Liver (tissue), 9 donors: ENCODE results near the gene C1QL2. TPM values are rescaled to one million over a fixed set of nuclear protein-coding genes. Genes with fewer than 3 reads are reported as not detected.

Experiments
- DNase-seq: peaks from one replicate; pipeline ENCODE4 v3.0.0-alpha.2; 2017; ENCODE audit warnings: low spot score
- H3K27ac ChIP-seq, 2 donors: one replicate each; pipeline ENCODE4 v1.7.0; 2013; ENCODE audit warnings: inconsistent platforms in 2 of 2, low read length in 2 of 2, control low read depth in 1 of 2, low read depth in 1 of 2, mild to moderate bottlenecking in 1 of 2
- H3K27me3 ChIP-seq, 4 donors: one replicate each; pipeline versions ENCODE4 v1.6.1 to v1.7.0; 2013; ENCODE audit warnings: low read length in 3 of 4, inconsistent platforms in 1 of 4, mild to moderate bottlenecking in 1 of 4, moderate library complexity in 1 of 4; ENCODE audit not compliant: control insufficient read depth in 4 of 4, insufficient read depth in 4 of 4
- H3K36me3 ChIP-seq, 4 donors: one replicate each; pipeline versions ENCODE4 v1.6.1 to v1.7.0; 2013; ENCODE audit warnings: low read length in 3 of 4, mild to moderate bottlenecking in 3 of 4, low read depth in 1 of 4, moderate library complexity in 1 of 4; ENCODE audit not compliant: control insufficient read depth in 4 of 4, insufficient read depth in 3 of 4
- H3K4me1 ChIP-seq, 4 donors: one replicate each; pipeline versions ENCODE4 v1.6.1 to v1.7.0; 2013; ENCODE audit warnings: low read length in 3 of 4, mild to moderate bottlenecking in 3 of 4, moderate library complexity in 1 of 4; ENCODE audit not compliant: control insufficient read depth in 4 of 4, insufficient read depth in 4 of 4
- H3K4me3 ChIP-seq, 3 donors: one replicate each; pipeline versions ENCODE4 v1.6.1 to v1.7.0; 2013; ENCODE audit warnings: low read length in 3 of 3, control low read depth in 1 of 3, low read depth in 1 of 3, mild to moderate bottlenecking in 1 of 3
- H3K9ac ChIP-seq, 2 donors: one replicate each; pipeline ENCODE4 v1.7.0; 2013; ENCODE audit warnings: low read length in 2 of 2, mild to moderate bottlenecking in 2 of 2, moderate library complexity in 2 of 2, control low read depth in 1 of 2, low read depth in 1 of 2
- H3K9me3 ChIP-seq, 4 donors: one replicate each; pipeline versions ENCODE4 v1.6.1 to v1.7.0; 2013; ENCODE audit warnings: low read length in 3 of 4; ENCODE audit not compliant: control insufficient read depth in 4 of 4
- EGR1 ChIP-seq, 2 donors: IDR thresholded peaks; 2 replicates each; pipeline ENCODE4 v1.6.1; 2016 to 2018; ENCODE audit warnings: antibody characterized with exemption in 2 of 2, low read depth in 2 of 2
- FOXA1 ChIP-seq: IDR thresholded peaks from 2 replicates; pipeline ENCODE4 v1.6.1; 2016; ENCODE audit warnings: antibody characterized with exemption
- FOXA2 ChIP-seq: IDR thresholded peaks from 2 replicates; pipeline ENCODE4 v1.6.1; 2016; ENCODE audit warnings: antibody characterized with exemption
- HNF4A ChIP-seq, 2 donors: conservative IDR thresholded peaks; 2 replicates each; pipeline ENCODE4 v1.6.1; 2016; ENCODE audit warnings: antibody characterized with exemption in 2 of 2, mild to moderate bottlenecking in 2 of 2
- JUND ChIP-seq, 2 donors: IDR thresholded peaks; 2 replicates each; pipeline ENCODE4 v1.6.1; 2016; ENCODE audit warnings: antibody characterized with exemption in 2 of 2
- NR2F2 ChIP-seq: IDR thresholded peaks from 2 replicates; pipeline ENCODE4 v1.6.1; 2016; ENCODE audit warnings: antibody characterized with exemption
- RAD21 ChIP-seq, 2 donors: IDR thresholded peaks; 2 replicates each; pipeline ENCODE4 v1.6.1; 2016; ENCODE audit warnings: antibody characterized with exemption in 2 of 2, mild to moderate bottlenecking in 2 of 2
- RXRA ChIP-seq, 2 donors: IDR thresholded peaks; 2 replicates each; pipeline ENCODE4 v1.6.1; 2017 to 2018; ENCODE audit warnings: antibody characterized with exemption in 2 of 2, mild to moderate bottlenecking in 1 of 2
- SP1 ChIP-seq: IDR thresholded peaks from 2 replicates; pipeline ENCODE4 v1.6.1; 2018; ENCODE audit warnings: antibody characterized with exemption, mild to moderate bottlenecking
- TAF1 ChIP-seq: conservative IDR thresholded peaks from 2 replicates; pipeline ENCODE4 v1.6.1; 2016; ENCODE audit warnings: antibody characterized with exemption, mild to moderate bottlenecking
- WGBS: extraction: QIAGEN DNeasy Blood & Tissue Kit; methylation state at CpG from one replicate; pipeline ENCODE4 v1.1.7; 2013; 5-methylcytosine and 5-hydroxymethylcytosine counted together
- polyA plus RNA-seq, 2 donors: library from polyadenylated mRNA; stranded (reverse) in 1 of 2; unstranded in 1 of 2; fragments of 200-250 nt in 1 of 2; fragments of >200 nt in 1 of 2; fragmentation: Nextera tagmentation in 1 of 2; extraction: Ambion mirVana in 1 of 2; gene quantifications; one replicate each; pipeline versions ENCODE4 v1.2.1 to v1.2.3, GENCODE V29; 2013 to 2015
- total RNA-seq, 2 donors: library from RNA; depleted of rRNA; stranded (reverse); fragments of >200 nt; gene quantifications; one replicate each; pipeline ENCODE4 v1.2.3, GENCODE V29; 2014
- TF ChIP-seq, protein P1 (sequence below): IDR thresholded peaks from 2 replicates; pipeline ENCODE4 v1.6.1; 2016; ENCODE audit warnings: antibody characterized with exemption
- TF ChIP-seq, protein P2 (sequence below): fragments of 150-350 bp; IDR thresholded peaks from 2 replicates; pipeline ENCODE4 v1.5.1; 2017; ENCODE audit warnings: improper control_type of control experiment, low read depth, low read length; ENCODE audit not compliant: missing input control
- TF ChIP-seq, protein P3 (sequence below): IDR thresholded peaks from 2 replicates; pipeline ENCODE4 v1.6.1; 2016; ENCODE audit warnings: antibody characterized with exemption
- TF ChIP-seq, protein P4 (sequence below): IDR thresholded peaks from 2 replicates; pipeline ENCODE4 v1.6.1; 2016; ENCODE audit warnings: antibody characterized with exemption, mild to moderate bottlenecking
- donor health status: healthy.
- donor health status: healthy.
- donor health status: healthy.
- donor health status: healthy.
- donor health status: healthy.

C1QL2 gene
- total and polyA plus RNA-seq, 4 donors = not detected

DNA sequence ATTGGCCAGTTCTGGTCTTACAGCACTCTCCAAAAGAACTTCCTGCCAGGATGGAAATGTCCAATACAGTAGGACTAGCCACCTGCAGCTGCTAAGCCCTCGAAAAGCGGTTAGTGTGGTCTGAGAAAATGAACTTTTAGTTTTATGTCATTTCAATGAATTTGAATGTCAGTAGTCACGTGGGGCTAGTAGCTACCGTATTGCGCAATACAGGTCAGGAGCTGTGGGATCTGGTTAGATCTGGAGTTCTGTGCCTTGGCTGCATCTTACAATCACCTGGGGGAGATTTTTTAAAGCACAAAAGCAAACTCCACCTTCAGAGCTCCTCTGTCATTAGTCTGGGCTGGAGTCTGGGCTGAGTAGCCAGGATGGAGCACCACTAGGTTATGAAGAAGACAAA, 35.9 kb downstream of the C1QL2 start:
- 74% methylated on average over 5 of the region's 5 CpGs for WGBS

DNA sequence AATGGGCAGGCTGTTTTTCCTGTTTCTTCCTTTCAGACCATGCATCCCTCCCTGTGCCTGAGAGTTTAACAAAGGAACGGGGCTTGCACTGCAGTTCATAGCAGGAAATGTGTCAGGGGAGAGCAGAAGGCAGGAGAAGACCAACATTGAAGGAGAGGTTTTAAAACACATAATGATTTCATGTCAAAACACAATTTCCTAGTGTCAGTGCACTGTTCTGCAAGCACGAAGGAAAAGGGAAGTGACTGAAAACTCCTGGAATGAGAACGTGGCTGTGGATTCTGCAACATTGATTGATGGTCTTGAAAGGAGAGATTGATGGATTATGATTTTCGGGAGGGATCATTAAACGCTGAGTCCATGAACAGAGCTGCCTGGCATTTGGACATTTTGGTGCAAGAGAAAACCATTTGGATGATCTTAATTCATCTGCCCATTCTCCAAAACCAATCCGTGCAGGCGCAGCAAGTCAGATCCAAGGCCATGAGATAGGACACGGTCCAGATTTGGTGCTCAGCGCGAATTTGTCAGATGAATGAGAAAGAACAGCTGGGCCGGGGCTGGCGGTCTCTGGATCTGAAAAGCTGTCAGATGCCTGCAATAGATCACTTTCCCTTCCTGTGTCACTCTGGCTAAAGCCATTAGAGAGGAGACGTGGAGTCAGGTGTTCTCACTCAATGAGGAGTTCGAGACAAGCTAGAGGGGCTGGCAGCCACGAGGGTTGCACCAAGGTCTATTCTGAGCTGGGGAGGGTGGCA, 38.4 kb downstream of the C1QL2 start:
- no peak overlapping the region for H3K9ac ChIP-seq
- H3K9me3 ChIP-seq = no peaks in the 10 kb centered on the region
- TF ChIP-seq JUND (IDR thresholded peaks at IDR 0.05) (no peak), HNF4A (conservative IDR thresholded peaks at IDR 0.05) (no peak)
- TF ChIP-seq, protein P1, sequence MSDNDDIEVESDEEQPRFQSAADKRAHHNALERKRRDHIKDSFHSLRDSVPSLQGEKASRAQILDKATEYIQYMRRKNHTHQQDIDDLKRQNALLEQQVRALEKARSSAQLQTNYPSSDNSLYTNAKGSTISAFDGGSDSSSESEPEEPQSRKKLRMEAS = no peak
- H3K36me3 ChIP-seq = no peaks in the 10 kb centered on the region
- H3K4me1 ChIP-seq = no peaks in the 10 kb centered on the region
- H3K27ac ChIP-seq = no peak overlapping the region
- WGBS = 69% methylated on average over 15 of the region's 15 CpGs
- H3K4me3 ChIP-seq = no peak overlapping the region
- no peaks in the 10 kb centered on the region for H3K27me3 ChIP-seq
- DNase-seq = no peak

More for the DNA sequence above, 35.9 kb downstream of the C1QL2 start:
- Histone ChIP-seq H3K27ac (no peak overlapping the region), H3K9ac (no peak overlapping the region), H3K4me1 (no peaks in the 10 kb centered on the region), H3K4me3 (no peak overlapping the region), H3K36me3 (no peaks in the 10 kb centered on the region), H3K9me3 (no peaks in the 10 kb centered on the region), H3K27me3 (no peaks in the 10 kb centered on the region)
- TF ChIP-seq, protein P2, sequence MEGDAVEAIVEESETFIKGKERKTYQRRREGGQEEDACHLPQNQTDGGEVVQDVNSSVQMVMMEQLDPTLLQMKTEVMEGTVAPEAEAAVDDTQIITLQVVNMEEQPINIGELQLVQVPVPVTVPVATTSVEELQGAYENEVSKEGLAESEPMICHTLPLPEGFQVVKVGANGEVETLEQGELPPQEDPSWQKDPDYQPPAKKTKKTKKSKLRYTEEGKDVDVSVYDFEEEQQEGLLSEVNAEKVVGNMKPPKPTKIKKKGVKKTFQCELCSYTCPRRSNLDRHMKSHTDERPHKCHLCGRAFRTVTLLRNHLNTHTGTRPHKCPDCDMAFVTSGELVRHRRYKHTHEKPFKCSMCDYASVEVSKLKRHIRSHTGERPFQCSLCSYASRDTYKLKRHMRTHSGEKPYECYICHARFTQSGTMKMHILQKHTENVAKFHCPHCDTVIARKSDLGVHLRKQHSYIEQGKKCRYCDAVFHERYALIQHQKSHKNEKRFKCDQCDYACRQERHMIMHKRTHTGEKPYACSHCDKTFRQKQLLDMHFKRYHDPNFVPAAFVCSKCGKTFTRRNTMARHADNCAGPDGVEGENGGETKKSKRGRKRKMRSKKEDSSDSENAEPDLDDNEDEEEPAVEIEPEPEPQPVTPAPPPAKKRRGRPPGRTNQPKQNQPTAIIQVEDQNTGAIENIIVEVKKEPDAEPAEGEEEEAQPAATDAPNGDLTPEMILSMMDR = no peak
- no peak for TF ChIP-seq EGR1 (IDR thresholded peaks at IDR 0.05; ENCODE audit: low read depth in 2 of 2)
- TF ChIP-seq NR2F2 = no peak
- TF ChIP-seq, protein P3, sequence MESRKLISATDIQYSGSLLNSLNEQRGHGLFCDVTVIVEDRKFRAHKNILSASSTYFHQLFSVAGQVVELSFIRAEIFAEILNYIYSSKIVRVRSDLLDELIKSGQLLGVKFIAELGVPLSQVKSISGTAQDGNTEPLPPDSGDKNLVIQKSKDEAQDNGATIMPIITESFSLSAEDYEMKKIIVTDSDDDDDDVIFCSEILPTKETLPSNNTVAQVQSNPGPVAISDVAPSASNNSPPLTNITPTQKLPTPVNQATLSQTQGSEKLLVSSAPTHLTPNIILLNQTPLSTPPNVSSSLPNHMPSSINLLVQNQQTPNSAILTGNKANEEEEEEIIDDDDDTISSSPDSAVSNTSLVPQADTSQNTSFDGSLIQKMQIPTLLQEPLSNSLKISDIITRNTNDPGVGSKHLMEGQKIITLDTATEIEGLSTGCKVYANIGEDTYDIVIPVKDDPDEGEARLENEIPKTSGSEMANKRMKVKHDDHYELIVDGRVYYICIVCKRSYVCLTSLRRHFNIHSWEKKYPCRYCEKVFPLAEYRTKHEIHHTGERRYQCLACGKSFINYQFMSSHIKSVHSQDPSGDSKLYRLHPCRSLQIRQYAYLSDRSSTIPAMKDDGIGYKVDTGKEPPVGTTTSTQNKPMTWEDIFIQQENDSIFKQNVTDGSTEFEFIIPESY = no peak
- TF ChIP-seq SP1 = no peak
- no peak for TF ChIP-seq RXRA (IDR thresholded peaks at IDR 0.05)
- TF ChIP-seq, protein P4, sequence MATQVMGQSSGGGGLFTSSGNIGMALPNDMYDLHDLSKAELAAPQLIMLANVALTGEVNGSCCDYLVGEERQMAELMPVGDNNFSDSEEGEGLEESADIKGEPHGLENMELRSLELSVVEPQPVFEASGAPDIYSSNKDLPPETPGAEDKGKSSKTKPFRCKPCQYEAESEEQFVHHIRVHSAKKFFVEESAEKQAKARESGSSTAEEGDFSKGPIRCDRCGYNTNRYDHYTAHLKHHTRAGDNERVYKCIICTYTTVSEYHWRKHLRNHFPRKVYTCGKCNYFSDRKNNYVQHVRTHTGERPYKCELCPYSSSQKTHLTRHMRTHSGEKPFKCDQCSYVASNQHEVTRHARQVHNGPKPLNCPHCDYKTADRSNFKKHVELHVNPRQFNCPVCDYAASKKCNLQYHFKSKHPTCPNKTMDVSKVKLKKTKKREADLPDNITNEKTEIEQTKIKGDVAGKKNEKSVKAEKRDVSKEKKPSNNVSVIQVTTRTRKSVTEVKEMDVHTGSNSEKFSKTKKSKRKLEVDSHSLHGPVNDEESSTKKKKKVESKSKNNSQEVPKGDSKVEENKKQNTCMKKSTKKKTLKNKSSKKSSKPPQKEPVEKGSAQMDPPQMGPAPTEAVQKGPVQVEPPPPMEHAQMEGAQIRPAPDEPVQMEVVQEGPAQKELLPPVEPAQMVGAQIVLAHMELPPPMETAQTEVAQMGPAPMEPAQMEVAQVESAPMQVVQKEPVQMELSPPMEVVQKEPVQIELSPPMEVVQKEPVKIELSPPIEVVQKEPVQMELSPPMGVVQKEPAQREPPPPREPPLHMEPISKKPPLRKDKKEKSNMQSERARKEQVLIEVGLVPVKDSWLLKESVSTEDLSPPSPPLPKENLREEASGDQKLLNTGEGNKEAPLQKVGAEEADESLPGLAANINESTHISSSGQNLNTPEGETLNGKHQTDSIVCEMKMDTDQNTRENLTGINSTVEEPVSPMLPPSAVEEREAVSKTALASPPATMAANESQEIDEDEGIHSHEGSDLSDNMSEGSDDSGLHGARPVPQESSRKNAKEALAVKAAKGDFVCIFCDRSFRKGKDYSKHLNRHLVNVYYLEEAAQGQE = no peak
- no peak for TF ChIP-seq FOXA1
- no peak for TF ChIP-seq TAF1
- TF ChIP-seq FOXA2 = no peak
- TF ChIP-seq RAD21 (IDR thresholded peaks at IDR 0.05) = no peak
- DNase-seq = no peak
